Measurements from ENCODE around the gene FDCSP.

GRCh38 chr4:70197842-70198241 is 28.1 kb upstream of the FDCSP start:
- TF ChIP-seq CTCF (conservative IDR thresholded peaks at IDR 0.05; ENCODE audit: low read depth, low read length) (no peak), EZH2 (IDR thresholded peaks at IDR 0.05; ENCODE audit: low read length, unreplicated experiment) (no peak), EZH2phosphoT487 (IDR thresholded peaks at IDR 0.05; ENCODE audit: borderline replicate concordance, low read length) (no peak)

Data from PC-3 (cell line).